Tibial nerve (tissue), 4 donors: ENCODE results near the gene SCAF1. TPM values are rescaled to one million over a fixed set of nuclear protein-coding genes. Genes with fewer than 3 reads are reported as not detected.

Experiments used
- DNase-seq, 2 donors: peaks; one replicate each; pipeline ENCODE4 v3.0.0-alpha.2; 2019; ENCODE audit warnings: low spot score in 2 of 2
- H3K27ac ChIP-seq, 4 donors: fragments of 200-600 bp; sonication (generic) in 3 of 4; one replicate each; pipeline ENCODE4 v1.5.1; 2017 to 2019; ENCODE audit warnings: mild to moderate bottlenecking in 1 of 4
- H3K27me3 ChIP-seq, 2 donors: fragments of 200-600 bp; sonication (generic) in 1 of 2; one replicate each; pipeline versions ENCODE4 v1.5.1 to v1.6.0; 2017 to 2019
- H3K36me3 ChIP-seq, 3 donors: fragments of 200-600 bp; sonication (generic); one replicate each; pipeline ENCODE4 v1.5.1; 2018 to 2019
- H3K4me1 ChIP-seq, 4 donors: fragments of 200-600 bp; sonication (generic) in 3 of 4; one replicate each; pipeline ENCODE4 v1.5.1; 2017 to 2019
- H3K4me3 ChIP-seq, 4 donors: fragments of 200-600 bp; sonication (generic) in 3 of 4; one replicate each; pipeline ENCODE4 v1.5.1; 2017 to 2019; ENCODE audit warnings: mild to moderate bottlenecking in 1 of 4, moderate library complexity in 1 of 4
- H3K9me3 ChIP-seq, 4 donors: fragments of 200-600 bp; sonication (generic) in 3 of 4; one replicate each; pipeline ENCODE4 v1.5.1; 2017 to 2019
- CTCF ChIP-seq, 5 experiments: fragments of 200-600 bp in 3 of 5; fragments of 450-650 bp in 2 of 5; sonication (generic) in 3 of 5; IDR thresholded peaks; one replicate each; pipeline ENCODE4 v1.5.1; 2016 to 2019; ENCODE audit warnings: antibody characterized with exemption in 5 of 5, mild to moderate bottlenecking in 3 of 5, moderate library complexity in 2 of 5
- EP300 ChIP-seq, 2 donors: sonication (generic); formaldehyde crosslinking; IDR thresholded peaks; one replicate each; pipeline ENCODE4 v1.6.1; 2017; ENCODE audit warnings: antibody characterized with exemption in 2 of 2, mild to moderate bottlenecking in 1 of 2
- POLR2A ChIP-seq, 2 donors: fragments of 450-650 bp; IDR thresholded peaks; one replicate each; pipeline ENCODE4 v1.6.1; 2017; ENCODE audit warnings: antibody characterized with exemption in 2 of 2, mild to moderate bottlenecking in 2 of 2, moderate library complexity in 2 of 2
- WGBS, 2 donors: methylation state at CpG; one replicate each; pipeline ENCODE4 v1.1.5; 2018; 5-methylcytosine and 5-hydroxymethylcytosine counted together
- total RNA-seq, 4 donors: library from RNA; depleted of rRNA; stranded (reverse); fragments of >200 nt; gene quantifications; one replicate each; pipeline ENCODE4 v1.1.0, GENCODE V29; 2016

The SCAF1 gene
- total RNA-seq, 4 donors from 2014 or later = 20.1 to 53.7 (median 31.1) TPM

- no peak for DNase-seq
- 18% methylated on average over 22 to 27 of the region's 39 CpGs for WGBS, 2 donors
- Histone ChIP-seq H3K27me3 (peaks cover 0 to 39% of the 10 kb centered on the region in 2 donors), H3K9me3 (no peaks in the 10 kb centered on the region), H3K4me3 (peak overlapping the region; percentile 24 to 49 (median 35)), H3K27ac (peak overlapping the region; percentile 8 to 60 (median 14)), H3K36me3 (peaks cover 0 to 38% (median 9%) of the 10 kb centered on the region in 3 donors), H3K4me1 (peaks cover 0 to 27% (median 10%) of the 10 kb centered on the region in 4 donors)
- TF ChIP-seq EP300 (IDR thresholded peaks at IDR 0.05) (no peak), CTCF (IDR thresholded peaks at IDR 0.05) (peak in 1 of 5 experiments; percentile 3)
Observed at GRCh38 chr19:49690079-49690655, 48.2 kb downstream of the SCAF1 start.

GRCh38 chr19:49690656-49691242 is 48.7 kb downstream of the SCAF1 start, which contains the start of gene CPT1C:
TSS of gene CPT1C (plus strand) at chr19:49691116. CDS start at chr19:49692253, 1,137 bp downstream.
- Histone ChIP-seq H3K4me3 (peak within 1 kb of the TSS; percentile 24 to 49 (median 35)), H3K36me3 (peaks cover 0 to 32% (median 7%) of the 10 kb centered on the region in 3 donors), H3K27ac (peak within 1 kb of the TSS; percentile 8 to 60 (median 14)), H3K9me3 (no peaks in the 10 kb centered on the region), H3K4me1 (peaks cover 0 to 27% (median 10%) of the 10 kb centered on the region in 4 donors), H3K27me3 (peaks cover 0 to 39% of the 10 kb centered on the region in 2 donors)
- TF ChIP-seq EP300 (IDR thresholded peaks at IDR 0.05) (no peak), POLR2A (IDR thresholded peaks at IDR 0.05) (peak in 1 of 2 donors; percentile 31)
- WGBS, 2 donors = 2 to 5% methylated on average over 38 of the region's 38 CpGs
- DNase-seq = peak; percentile 47 to 70

- H3K36me3 ChIP-seq = peaks cover 0 to 24% (median 0%) of the 10 kb centered on the region in 3 donors
- 6 to 13% methylated on average over 23 to 28 of the region's 39 CpGs for WGBS, 2 donors
- no peak for DNase-seq
- peaks cover 0 to 39% of the 10 kb centered on the region in 2 donors for H3K27me3 ChIP-seq
- TF ChIP-seq EP300 (IDR thresholded peaks at IDR 0.05) (no peak), CTCF (IDR thresholded peaks at IDR 0.05) (no peak), POLR2A (IDR thresholded peaks at IDR 0.05) (no peak)
- peaks cover 0 to 27% (median 10%) of the 10 kb centered on the region in 4 donors for H3K4me1 ChIP-seq
- no peak overlapping the region for H3K27ac ChIP-seq
- no peaks in the 10 kb centered on the region for H3K9me3 ChIP-seq
- peak overlapping the region; percentile 24 to 49 (median 35) for H3K4me3 ChIP-seq
Observed at GRCh38 chr19:49691243-49692146, 49.5 kb downstream of the SCAF1 start.

- Histone ChIP-seq H3K36me3 (peaks cover 0 to 18% (median 0%) of the 10 kb centered on the region in 3 donors), H3K4me1 (peaks cover 0 to 27% (median 10%) of the 10 kb centered on the region in 4 donors), H3K9me3 (no peaks in the 10 kb centered on the region), H3K27me3 (peaks cover 0 to 39% of the 10 kb centered on the region in 2 donors), H3K4me3 (peak overlapping the region in 1 of 4 donors; percentile 49), H3K27ac (no peak overlapping the region)
- DNase-seq = no peak
- 65 to 74% methylated on average over 16 of the region's 16 CpGs for WGBS, 2 donors
- TF ChIP-seq POLR2A (IDR thresholded peaks at IDR 0.05) (no peak), EP300 (IDR thresholded peaks at IDR 0.05) (no peak), CTCF (IDR thresholded peaks at IDR 0.05) (no peak)
Observed at GRCh38 chr19:49692147-49692506, 50.1 kb downstream of the SCAF1 start.

GRCh38 chr19:49696115-49696514 is 54.1 kb downstream of the SCAF1 start:
- Histone ChIP-seq H3K36me3 (no peaks in the 10 kb centered on the region), H3K4me1 (peaks cover 0 to 7% (median 3%) of the 10 kb centered on the region in 4 donors), H3K27ac (no peak overlapping the region), H3K4me3 (no peak overlapping the region), H3K27me3 (peaks cover 0 to 24% of the 10 kb centered on the region in 2 donors), H3K9me3 (no peaks in the 10 kb centered on the region)
- 76 to 93% methylated on average over 6 of the region's 6 CpGs for WGBS, 2 donors
- TF ChIP-seq POLR2A (IDR thresholded peaks at IDR 0.05) (no peak), EP300 (IDR thresholded peaks at IDR 0.05) (no peak), CTCF (IDR thresholded peaks at IDR 0.05) (no peak)
- DNase-seq = no peak
